SH-SY5Y (cell line): ENCODE measurements around the gene FLNB.

Experiments
- GATA2 ChIP-seq: IDR thresholded peaks from 2 replicates; pipeline ENCODE4 v1.6.1; 2011; ENCODE audit warnings: mild to moderate bottlenecking, low read depth, low read length
- GATA3 ChIP-seq: IDR thresholded peaks from 2 replicates; pipeline ENCODE4 v1.6.1; 2011; ENCODE audit warnings: low read depth, mild to moderate bottlenecking, low read length, moderate library complexity

DNA sequence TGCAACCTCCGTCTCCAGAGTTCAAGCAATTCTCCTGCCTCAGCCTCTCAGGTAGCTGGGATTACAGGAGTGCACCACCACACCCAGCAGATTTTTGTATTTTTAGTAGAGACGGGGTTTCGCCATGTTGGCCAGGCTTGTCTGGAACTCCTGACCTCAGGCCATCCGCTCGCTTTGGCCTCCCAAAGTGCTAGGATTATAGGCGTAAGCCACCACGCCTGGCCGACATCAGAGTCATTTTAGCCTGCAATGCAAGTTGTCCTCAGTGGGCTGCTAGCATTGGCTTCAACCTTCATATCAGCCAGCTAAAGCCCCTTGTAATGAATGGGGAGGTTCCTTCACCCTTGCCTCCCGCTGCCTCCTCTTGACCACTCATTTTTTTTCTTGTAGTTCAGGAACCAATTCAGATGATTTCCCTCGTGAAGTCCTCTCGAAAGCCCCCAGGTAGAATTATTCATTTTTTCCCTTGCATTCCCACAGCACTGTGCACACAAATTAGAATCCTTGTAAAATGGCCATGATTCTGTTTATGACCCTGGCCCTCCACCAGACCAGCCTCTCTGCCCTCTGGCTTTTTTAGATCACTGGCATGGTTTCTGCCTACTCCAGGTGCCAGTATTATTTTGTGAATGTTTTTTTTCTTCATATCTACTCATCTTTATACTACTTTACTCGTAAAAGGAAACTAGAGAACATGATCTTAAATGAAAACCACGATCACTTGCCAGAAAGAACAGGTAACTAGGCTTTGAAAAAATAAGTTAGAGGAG is 29.1 kb downstream of the FLNB start:
- no peak for TF ChIP-seq GATA2
- no peak for TF ChIP-seq GATA3
